ENCODE results near the gene NELFCD. TPM values are rescaled to one million over a fixed set of nuclear protein-coding genes. Genes with fewer than 3 reads are reported as not detected.
A peak's percentile ranks its signal among the peaks of the same experiment; 100 is the strongest.

The NELFCD gene
- total and polyA plus RNA-seq, 10 of the 15 experiments (the other 5 are each of a cell fraction or from before 2014, with no cell fraction given): 8.9 to 109 (median 82.9) TPM

DNA sequence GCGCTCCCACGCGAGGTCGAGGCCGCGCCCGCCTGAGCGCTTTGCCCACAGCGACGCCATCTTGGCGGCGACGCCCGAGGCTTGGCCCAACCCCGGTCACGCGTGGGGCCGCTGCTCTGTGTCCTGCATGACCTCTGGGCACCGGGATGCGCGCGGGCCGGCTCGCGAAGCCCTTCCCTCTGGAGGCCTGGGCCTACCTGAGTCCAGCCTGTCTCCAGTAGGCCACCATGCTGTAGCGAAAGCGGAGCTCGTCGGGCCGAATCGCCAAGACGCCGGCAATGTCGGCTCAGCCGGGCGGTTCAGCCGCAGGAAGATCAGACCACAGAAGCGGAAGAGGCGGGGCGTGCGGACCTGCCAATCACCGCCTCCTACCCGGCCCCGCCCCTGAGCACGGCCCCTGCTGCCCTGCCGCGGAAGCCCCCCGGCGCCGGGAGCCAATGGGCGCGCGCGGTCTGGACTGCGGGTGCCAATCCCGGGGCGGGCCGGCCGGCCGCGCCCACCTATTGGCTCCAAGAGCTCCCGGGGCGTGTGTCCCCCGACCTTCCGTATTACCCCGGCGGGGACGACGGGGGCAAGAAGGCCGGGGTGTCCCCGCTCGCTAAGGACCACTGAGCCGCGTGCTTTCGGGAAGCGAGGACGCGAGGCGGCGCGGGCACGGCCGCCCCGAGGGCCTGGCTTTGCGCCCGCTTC is 51.1 kb downstream of the NELFCD start, which contains the start of gene ATP5F1E:
ATP5F1E (minus strand) TSS at position 313 of the 690 bp plus-strand sequence; CDS start at position 229, 84 bp downstream.
- 1% methylated on average over 82 of the region's 86 CpGs for WGBS (ENCODE audit: insufficient coverage, insufficient replicate concordance, low lambda C conversion rate, missing lambda C conversion rate)
- in situ Hi-C loops (cut with MboI): no loop called here
- H4K20me1 ChIP-seq (ENCODE audit: control insufficient read depth, insufficient read depth): no peaks in the 10 kb centered on the region
- peak within 1 kb of the TSS; percentile 66 for H2AFZ ChIP-seq (ENCODE audit: control insufficient read depth, low read depth, low read length)
- ChIA-PET CTCF (interaction anchor here (0.6 to 1.9 kb wide), 7 partner anchors 10 to 372 kb away, joined by 3 to 5 read pairs (median 3); partner anchors contain the start of gene PRELID3B), RAD21 (ENCODE audit: unreplicated experiment) (interaction anchor here (1.0 to 2.5 kb wide), 13 partner anchors 8 to 381 kb away, joined by 3 to 19 read pairs (median 8); partner anchors contain the start of genes NELFCD and STX16), SMC1A (ENCODE audit: uncharacterized antibody, unreplicated experiment) (interaction anchor here (0.6 to 2.0 kb wide), 16 partner anchors 9 to 162 kb away, joined by 3 to 22 read pairs (median 4); no protein-coding TSS in a partner anchor), POLR2A (interaction anchor here (0.6 to 6.0 kb wide), 14 partner anchors 9 to 143 kb away, joined by 3 to 40 read pairs (median 5); partner anchors contain the start of genes NELFCD, PRELID3B and TUBB1)
- H3K36me3 ChIP-seq (ENCODE audit: control insufficient read depth in 2 of 2, insufficient read depth in 2 of 2, low read length in 1 of 2): peaks cover 6 to 16% of the 10 kb centered on the region in 2 experiments
- DNase-seq (ENCODE audit: low read depth, low spot score) (peak; percentile 75), ATAC-seq (peak; percentile 97), FAIRE-seq (no peak)
- no TSS peak for BruUV-seq (replicated peaks)
- peak within 1 kb of the TSS; percentile 95 for H3K4me2 ChIP-seq (ENCODE audit: control insufficient read depth, insufficient read depth)
- no peaks in the 10 kb centered on the region for H3K27me3 ChIP-seq (replicated peaks in 1 of 2; ENCODE audit: control insufficient read depth in 2 of 2, insufficient read depth in 2 of 2, low read length in 1 of 2)
- no peaks in the 10 kb centered on the region; the same call in 1 of the 2 replicates for H3K4me1 ChIP-seq (ENCODE audit: control insufficient read depth, insufficient read depth, low read length)
- H3K9me3 ChIP-seq (replicated peaks; ENCODE audit: control insufficient read depth, insufficient read depth, low read length): no peaks in the 10 kb centered on the region
- intact Hi-C loops (cut with micrococcal nuclease; ENCODE audit: unreplicated experiment): loop anchor here (1.0 to 10.0 kb wide), 5 partner anchors 25 to 377 kb away; partner anchors contain the start of genes CTSZ, NELFCD and STX16
- H3K4me3 ChIP-seq: peak within 1 kb of the TSS; percentile 85
- H3K27ac ChIP-seq (ENCODE audit: control insufficient read depth, insufficient read depth): peak within 1 kb of the TSS; percentile 90
- peaks cover 59% of the 10 kb centered on the region for H3K79me2 ChIP-seq (ENCODE audit: control insufficient read depth, insufficient read depth, low read length)
- H3K9ac ChIP-seq (ENCODE audit: control insufficient read depth, insufficient read depth, low read length): peak within 1 kb of the TSS; percentile 78
- TF ChIP-seq TAF1 (IDR thresholded peaks at IDR 0.05; ENCODE audit: borderline replicate concordance, low read depth, low read length) (peak; percentile 58; the same call in 1 of the 2 replicates), USF1 (IDR thresholded peaks at IDR 0.05; ENCODE audit: borderline replicate concordance, extremely low read length, insufficient read depth, low read depth, low read length) (no peak), FOXM1 (IDR thresholded peaks at IDR 0.05; ENCODE audit: low read depth, low read length) (no peak), MTA3 (IDR thresholded peaks at IDR 0.05; ENCODE audit: borderline replicate concordance, low read length) (no peak; the same call in 1 of the 2 replicates), BMI1 (IDR thresholded peaks at IDR 0.05; ENCODE audit: borderline replicate concordance) (no peak), SIN3A (IDR thresholded peaks at IDR 0.05; ENCODE audit: low read depth, low read length) (peak; percentile 85; the same call in 1 of the 2 replicates), CHD4 (IDR thresholded peaks at IDR 0.05) (no peak), REST (IDR thresholded peaks at IDR 0.05; ENCODE audit: low read depth, low read length) (no peak), JUND (IDR thresholded peaks at IDR 0.05; ENCODE audit: low read depth, low read length) (no peak)
- TF ChIP-seq, protein P1, sequence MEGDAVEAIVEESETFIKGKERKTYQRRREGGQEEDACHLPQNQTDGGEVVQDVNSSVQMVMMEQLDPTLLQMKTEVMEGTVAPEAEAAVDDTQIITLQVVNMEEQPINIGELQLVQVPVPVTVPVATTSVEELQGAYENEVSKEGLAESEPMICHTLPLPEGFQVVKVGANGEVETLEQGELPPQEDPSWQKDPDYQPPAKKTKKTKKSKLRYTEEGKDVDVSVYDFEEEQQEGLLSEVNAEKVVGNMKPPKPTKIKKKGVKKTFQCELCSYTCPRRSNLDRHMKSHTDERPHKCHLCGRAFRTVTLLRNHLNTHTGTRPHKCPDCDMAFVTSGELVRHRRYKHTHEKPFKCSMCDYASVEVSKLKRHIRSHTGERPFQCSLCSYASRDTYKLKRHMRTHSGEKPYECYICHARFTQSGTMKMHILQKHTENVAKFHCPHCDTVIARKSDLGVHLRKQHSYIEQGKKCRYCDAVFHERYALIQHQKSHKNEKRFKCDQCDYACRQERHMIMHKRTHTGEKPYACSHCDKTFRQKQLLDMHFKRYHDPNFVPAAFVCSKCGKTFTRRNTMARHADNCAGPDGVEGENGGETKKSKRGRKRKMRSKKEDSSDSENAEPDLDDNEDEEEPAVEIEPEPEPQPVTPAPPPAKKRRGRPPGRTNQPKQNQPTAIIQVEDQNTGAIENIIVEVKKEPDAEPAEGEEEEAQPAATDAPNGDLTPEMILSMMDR (IDR thresholded peaks at IDR 0.05 in 2 of 3, conservative IDR thresholded peaks at IDR 0.05 in 1 of 3; ENCODE audit: control insufficient read depth in 2 of 3, extremely low read depth in 1 of 3, insufficient read depth in 1 of 3, low read depth in 3 of 3, low read length in 3 of 3): no peak
- TF ChIP-seq, protein P2, sequence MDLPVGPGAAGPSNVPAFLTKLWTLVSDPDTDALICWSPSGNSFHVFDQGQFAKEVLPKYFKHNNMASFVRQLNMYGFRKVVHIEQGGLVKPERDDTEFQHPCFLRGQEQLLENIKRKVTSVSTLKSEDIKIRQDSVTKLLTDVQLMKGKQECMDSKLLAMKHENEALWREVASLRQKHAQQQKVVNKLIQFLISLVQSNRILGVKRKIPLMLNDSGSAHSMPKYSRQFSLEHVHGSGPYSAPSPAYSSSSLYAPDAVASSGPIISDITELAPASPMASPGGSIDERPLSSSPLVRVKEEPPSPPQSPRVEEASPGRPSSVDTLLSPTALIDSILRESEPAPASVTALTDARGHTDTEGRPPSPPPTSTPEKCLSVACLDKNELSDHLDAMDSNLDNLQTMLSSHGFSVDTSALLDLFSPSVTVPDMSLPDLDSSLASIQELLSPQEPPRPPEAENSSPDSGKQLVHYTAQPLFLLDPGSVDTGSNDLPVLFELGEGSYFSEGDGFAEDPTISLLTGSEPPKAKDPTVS (IDR thresholded peaks at IDR 0.05; ENCODE audit: low read depth, low read length): no peak
